ENCODE measurements around the gene RHOH. TPM values are rescaled to one million over a fixed set of nuclear protein-coding genes. Genes with fewer than 3 reads are reported as not detected.

Gene RHOH
- total and polyA plus RNA-seq, 2 of the 13 experiments (the other 11 are each of a cell fraction or from before 2014, with no cell fraction given), result 0.57 TPM; not detected in 1

- no peaks in the 10 kb centered on the region for H3K79me2 ChIP-seq (ENCODE audit: insufficient read depth, low read length)
- BruUV-seq (replicated peaks), result no TSS peak
- H3K27me3 ChIP-seq (ENCODE audit: control insufficient read depth in 1 of 2, insufficient read depth in 2 of 2, low read length in 2 of 2), result no peaks in the 10 kb centered on the region
- 1% methylated on average over 14 of the region's 14 CpGs for WGBS (ENCODE audit: low lambda C conversion rate)
- ChIA-PET CTCF (ENCODE audit: low intra/inter-chr PET ratio, low total read pairs) (no interaction called here), POLR2A (interaction anchor here (1.1 kb wide), 1 partner anchor 39 kb away, joined by 3 read pairs; no protein-coding TSS in a partner anchor)
- H3K9me3 ChIP-seq (ENCODE audit: low read length), result no peaks in the 10 kb centered on the region
- peak; percentile 75 for DNase-seq (ENCODE audit: low spot score)
- ATAC-seq, result peak; percentile 66
- H4K20me1 ChIP-seq (ENCODE audit: insufficient read depth, low read length), result no peaks in the 10 kb centered on the region
- in situ Hi-C loops (cut with HindIII; ENCODE audit: extremely low pct_ligation_motif_present, low pct_unique_long_range_greater_than_20kb), result no loop called here
- H2AFZ ChIP-seq (ENCODE audit: low read length), result no peak overlapping the region
- H3K4me3 ChIP-seq (replicated peaks in 1 of 3; ENCODE audit: insufficient read depth in 1 of 3, low read depth in 2 of 3, low read length in 3 of 3), result peak overlapping the region; percentile 26 to 54 (median 47)
- H3K4me1 ChIP-seq (ENCODE audit: insufficient read depth, low read length), result peaks cover 70% of the 10 kb centered on the region
- intact Hi-C loops (cut with micrococcal nuclease; ENCODE audit: unreplicated experiment), result loop anchor here (2.0 kb wide), 1 partner anchor 32 kb away; no protein-coding TSS in a partner anchor
- H3K4me2 ChIP-seq (ENCODE audit: low read depth, low read length), result peak overlapping the region; percentile 82
- no peaks in the 10 kb centered on the region for H3K36me3 ChIP-seq (replicated peaks in 1 of 2; ENCODE audit: control insufficient read depth in 1 of 2, insufficient read depth in 2 of 2, low read length in 2 of 2)
- peak; percentile 73 for FAIRE-seq
- H3K9ac ChIP-seq (ENCODE audit: insufficient read depth, low read depth, low read length), result peak overlapping the region; percentile 48
- H3K27ac ChIP-seq (ENCODE audit: extremely low read length, insufficient read depth, low read length), result peak overlapping the region; percentile 76
- TF ChIP-seq PLSCR1 (CRISPR knock-in tag; IDR thresholded peaks at IDR 0.05; ENCODE audit: borderline replicate concordance) (no peak), PAXIP1 (CRISPR knock-in tag; conservative IDR thresholded peaks at IDR 0.05) (peak; percentile 91), ZFP36L1 (CRISPR knock-in tag; IDR thresholded peaks at IDR 0.05) (no peak), ARHGAP35 (CRISPR knock-in tag; IDR thresholded peaks at IDR 0.05; ENCODE audit: borderline replicate concordance) (no peak), ZBTB1 (CRISPR knock-in tag; IDR thresholded peaks at IDR 0.05; ENCODE audit: borderline replicate concordance) (no peak), HOXD1 (CRISPR knock-in tag; IDR thresholded peaks at IDR 0.05) (0 out of 2 replicates have a peak, but pooled peaks have one; percentile 37), SIN3A (IDR thresholded peaks at IDR 0.05; ENCODE audit: borderline replicate concordance, low read depth, low read length) (0 out of 2 replicates have a peak, but pooled peaks have one; percentile 41), DPF2 (CRISPR knock-in tag; IDR thresholded peaks at IDR 0.05; ENCODE audit: borderline replicate concordance, low read depth) (peak; percentile 85; the same call in 1 of the 2 replicates), TSC22D2 (CRISPR knock-in tag; IDR thresholded peaks at IDR 0.05; ENCODE audit: borderline replicate concordance) (no peak), AKNA (CRISPR knock-in tag; IDR thresholded peaks at IDR 0.05; ENCODE audit: borderline replicate concordance) (no peak), ZNF33B (CRISPR knock-in tag; IDR thresholded peaks at IDR 0.05) (no peak), ASH2L (IDR thresholded peaks at IDR 0.05; ENCODE audit: insufficient read length, low read depth, low read length) (peak; percentile 46)
Measured at GRCh38 chr4:40190880-40191815, 5.7 kb upstream of the RHOH start.

Data from HepG2 (cell line).